HG02884 (cell line): ENCODE data around the gene UBIAD1.
"Not testable (repeated sequence)": the region's sequence is repeated elsewhere in the genome, so short reads cannot be mapped to it uniquely, and the experiment has no call there.

Experiments used
- ATAC-seq: cut with Tn5 transposase; IDR thresholded peaks from one replicate; pipeline ENCODE4 v1.9.1; 2021; ENCODE audit warnings: mild to moderate bottlenecking, moderate library complexity; ENCODE audit not compliant: unreplicated experiment

The UBIAD1 gene

DNA sequence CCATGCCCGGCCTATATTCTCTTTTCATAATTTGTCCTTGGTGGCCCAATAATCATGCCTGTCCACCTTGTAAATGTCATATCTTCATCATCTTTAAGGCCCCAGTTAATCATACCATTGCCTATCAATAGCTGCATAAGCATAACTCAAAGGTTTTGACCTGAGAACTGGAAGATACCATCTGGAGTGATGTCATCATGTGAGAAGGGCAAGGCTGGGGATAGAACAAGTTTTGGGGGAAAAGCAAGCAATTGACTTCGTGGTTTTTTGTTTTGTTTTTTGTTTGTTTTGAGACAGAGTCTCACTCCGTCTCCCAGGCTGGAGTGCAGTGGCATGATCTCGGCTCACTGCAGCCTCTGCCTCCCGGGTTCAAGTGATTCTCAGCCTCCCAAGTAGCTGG is 6.2 kb downstream of the UBIAD1 start:
- ATAC-seq = no peak

GRCh38 chr1:11279630-11280029 is 6.6 kb downstream of the UBIAD1 start:
- ATAC-seq = no peak

DNA sequence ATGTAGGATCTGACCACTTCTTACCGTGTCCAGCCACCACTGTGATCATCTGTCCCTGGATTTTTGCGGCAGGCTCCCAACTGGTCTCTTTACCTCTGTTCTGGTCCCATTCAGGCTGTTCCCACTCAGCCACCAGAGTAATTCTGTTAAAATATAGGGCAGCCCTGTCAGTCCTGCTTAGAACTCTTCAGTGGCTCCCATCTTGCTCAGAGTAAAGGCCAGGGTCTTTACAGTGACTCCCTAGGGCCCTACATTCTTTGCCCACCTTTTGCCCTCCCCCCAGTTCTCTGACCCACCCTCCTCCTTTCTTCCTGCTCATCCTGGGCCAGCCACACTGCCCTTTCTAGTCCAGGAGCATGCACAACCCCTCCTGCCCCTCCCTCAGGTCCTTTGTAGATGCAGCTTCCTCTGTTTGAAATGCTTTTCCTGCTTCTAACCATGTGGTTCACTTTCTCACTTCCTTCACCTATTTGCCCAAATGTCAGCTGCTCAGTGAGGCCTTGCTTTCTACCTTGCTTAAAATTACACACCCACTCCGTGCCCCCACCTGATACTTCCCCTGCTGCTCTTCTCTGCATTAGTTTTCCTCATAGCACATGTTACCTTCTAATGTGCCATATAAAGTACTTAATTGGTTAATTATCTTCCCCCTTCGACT is 7.8 kb downstream of the UBIAD1 start:
- ATAC-seq = no peak

DNA sequence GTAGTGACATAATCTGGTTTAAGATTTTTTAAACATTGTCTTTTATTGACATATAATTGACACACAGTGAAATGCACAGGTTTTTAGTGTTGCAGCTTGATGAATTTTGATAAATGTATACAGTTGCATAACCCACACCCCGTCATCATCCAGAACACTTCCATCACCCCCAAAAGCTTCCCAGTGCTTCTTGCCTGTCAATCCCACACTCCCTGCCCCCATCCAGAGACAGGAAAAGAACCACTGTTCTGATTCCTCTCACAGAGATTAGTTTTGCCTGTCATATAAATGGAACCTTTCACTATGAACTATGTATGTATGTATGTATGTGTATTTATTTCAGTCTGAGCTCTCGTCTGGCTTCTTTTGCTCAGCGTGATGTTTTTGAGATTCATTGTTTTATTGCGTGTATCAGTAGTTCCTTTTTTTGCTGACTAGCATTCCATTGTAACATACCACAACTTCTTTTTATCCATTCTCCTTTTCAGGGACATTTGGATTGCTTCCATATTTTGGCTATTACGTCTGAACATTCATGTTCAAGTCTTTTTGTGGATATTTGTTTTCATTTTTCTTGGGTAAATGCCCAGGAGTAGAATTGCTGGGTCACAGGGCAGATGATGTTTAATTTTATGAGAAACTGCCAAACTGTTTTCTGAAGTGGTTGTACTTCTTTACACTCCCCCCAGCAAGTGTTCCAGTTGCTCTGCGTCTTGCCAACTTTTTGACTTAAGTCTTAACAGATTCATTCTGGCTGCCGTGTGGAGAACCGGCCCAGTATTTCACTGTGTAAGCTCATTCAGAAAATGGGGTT is 8.7 kb downstream of the UBIAD1 start:
- ATAC-seq = no peak

- ATAC-seq = no peak
Measured at GRCh38 chr1:11283151-11283550, 10.2 kb downstream of the UBIAD1 start.

DNA sequence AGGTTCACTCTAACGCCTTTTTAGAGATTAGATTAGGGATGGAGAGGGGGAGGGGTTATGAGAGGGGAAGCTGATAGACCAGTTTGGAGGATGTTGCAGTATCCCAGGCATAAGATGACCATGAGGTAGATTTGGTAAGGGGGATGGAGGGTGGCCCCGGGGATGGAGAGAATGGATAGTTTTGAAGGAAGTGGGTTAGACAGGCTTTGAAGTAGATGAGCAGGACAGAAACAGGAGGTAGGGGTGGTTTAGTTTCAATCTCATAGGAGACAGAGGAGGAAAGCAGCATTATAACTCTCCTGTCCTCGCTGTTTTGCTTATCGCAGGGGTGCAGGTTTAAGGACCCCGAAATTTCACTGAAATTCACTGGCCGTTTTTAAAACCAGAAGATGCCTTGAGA is 11.8 kb downstream of the UBIAD1 start:
- no peak for ATAC-seq

DNA sequence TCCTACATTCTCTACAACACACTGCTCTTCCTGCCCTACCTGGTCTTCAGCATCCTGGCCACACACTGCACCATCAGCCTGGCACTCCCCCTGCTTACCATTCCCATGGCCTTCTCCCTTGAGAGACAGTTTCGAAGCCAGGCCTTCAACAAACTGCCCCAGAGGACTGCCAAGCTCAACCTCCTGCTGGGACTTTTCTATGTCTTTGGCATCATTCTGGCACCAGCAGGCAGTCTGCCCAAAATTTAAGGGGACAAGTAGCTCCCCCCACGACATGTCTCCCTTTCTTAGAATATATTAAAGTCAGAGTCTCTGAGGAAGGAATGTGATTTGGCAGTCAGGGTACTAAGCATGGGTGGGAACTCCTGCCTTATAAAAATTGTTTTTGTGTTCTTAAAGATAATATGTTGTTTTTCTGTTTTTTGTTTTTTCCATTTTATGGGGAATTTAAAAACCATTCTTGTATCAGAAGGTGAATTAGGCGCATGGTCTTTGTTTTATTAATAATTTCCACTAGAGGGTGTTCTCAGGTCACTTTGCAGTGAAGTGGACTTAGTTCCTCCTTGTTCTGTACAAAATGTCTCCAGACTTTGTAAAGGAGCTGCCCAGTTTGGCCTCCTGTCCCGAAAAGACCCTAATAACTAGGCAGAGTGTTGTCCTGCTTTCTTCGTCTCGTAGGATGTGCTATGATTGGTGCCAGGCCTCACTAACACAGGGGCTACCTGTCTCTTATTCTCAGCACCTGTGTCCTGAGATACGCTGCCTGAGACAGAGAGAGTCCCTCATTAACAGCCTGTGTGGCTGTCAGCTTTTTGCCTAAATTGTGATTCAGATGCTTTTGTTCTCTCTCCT is 13.1 kb downstream of the UBIAD1 start:
- ATAC-seq = no peak

DNA sequence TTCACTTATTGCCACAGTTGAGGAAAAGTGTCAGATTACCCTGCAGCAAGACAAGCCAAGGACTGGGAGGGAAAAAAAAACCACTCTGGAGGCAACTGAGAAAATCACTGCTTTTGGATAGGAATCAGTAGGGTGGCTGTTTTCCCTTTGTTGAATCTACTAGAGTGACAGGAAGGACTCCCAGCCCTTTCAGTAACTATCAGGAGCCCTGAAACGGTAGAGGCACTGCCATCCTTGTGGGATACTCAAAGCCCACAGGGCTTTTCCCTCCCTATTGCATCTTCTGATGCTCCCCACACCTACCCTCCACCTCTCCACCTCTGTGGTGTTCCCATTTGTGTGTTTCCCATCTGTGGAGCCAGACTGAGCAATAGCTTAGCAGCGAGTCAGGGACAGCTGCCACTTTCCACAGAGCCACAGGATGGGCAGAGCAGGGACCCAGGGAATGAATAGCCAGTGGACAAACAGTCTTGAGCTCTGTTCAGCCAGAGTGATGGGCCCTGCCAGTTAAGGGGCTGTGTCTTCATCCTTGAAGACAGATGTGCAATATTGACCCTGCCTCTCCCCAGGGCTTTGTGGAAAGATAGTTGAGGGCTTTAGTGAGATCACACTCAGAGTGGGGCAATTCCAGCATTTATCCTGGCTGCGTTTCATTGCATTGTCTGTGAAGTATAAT is 13.9 kb downstream of the UBIAD1 start:
- no peak for ATAC-seq

GRCh38 chr1:11289064-11289463 is 16.1 kb downstream of the UBIAD1 start:
- no peak for ATAC-seq

GRCh38 chr1:11291049-11291448 is 18.1 kb downstream of the UBIAD1 start:
- no peak for ATAC-seq

DNA sequence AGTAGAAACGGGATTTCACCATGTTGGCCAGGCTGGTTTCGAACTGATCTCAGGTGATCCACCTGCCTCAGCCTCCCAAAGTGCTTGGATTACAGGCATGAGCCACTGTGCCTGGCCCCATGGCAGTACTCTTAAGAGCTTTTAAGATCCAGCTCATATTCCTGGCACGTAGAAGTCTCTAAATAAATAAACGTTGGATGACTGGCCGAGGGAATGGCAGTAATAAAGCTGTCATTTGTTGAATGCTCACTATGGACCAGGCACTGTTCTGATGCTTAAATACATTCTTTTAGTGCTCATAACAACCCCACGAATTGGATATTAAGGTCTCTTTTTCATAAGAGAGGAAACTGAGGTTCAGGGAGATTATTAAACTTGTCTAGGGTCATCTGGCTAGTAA is 20.9 kb downstream of the UBIAD1 start:
- no peak for ATAC-seq

DNA sequence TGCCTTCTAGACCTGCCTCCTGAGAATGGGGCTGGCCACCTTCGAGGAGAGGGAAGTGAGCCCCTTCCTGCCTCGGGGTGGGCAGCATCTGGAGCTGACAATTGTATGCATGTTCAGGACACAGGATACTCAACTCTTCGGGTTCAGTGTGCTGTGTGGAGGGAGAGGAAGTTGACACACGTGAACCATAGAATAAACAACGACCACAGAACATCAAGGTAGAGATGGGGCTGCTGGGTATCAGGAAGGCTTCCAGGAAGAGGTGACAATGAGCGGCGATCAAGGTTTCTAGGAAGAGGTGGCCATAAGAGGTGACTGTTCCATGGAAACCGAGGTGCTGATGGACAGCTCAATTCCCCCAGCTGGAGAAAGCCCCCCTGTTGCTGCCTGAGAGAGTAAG is 22.0 kb downstream of the UBIAD1 start:
- no peak for ATAC-seq

GRCh38 chr1:11295905-11296304 is 22.9 kb downstream of the UBIAD1 start:
- no peak for ATAC-seq

GRCh38 chr1:11297774-11298173 is 24.8 kb downstream of the UBIAD1 start:
- ATAC-seq = not testable (repeated sequence)

DNA sequence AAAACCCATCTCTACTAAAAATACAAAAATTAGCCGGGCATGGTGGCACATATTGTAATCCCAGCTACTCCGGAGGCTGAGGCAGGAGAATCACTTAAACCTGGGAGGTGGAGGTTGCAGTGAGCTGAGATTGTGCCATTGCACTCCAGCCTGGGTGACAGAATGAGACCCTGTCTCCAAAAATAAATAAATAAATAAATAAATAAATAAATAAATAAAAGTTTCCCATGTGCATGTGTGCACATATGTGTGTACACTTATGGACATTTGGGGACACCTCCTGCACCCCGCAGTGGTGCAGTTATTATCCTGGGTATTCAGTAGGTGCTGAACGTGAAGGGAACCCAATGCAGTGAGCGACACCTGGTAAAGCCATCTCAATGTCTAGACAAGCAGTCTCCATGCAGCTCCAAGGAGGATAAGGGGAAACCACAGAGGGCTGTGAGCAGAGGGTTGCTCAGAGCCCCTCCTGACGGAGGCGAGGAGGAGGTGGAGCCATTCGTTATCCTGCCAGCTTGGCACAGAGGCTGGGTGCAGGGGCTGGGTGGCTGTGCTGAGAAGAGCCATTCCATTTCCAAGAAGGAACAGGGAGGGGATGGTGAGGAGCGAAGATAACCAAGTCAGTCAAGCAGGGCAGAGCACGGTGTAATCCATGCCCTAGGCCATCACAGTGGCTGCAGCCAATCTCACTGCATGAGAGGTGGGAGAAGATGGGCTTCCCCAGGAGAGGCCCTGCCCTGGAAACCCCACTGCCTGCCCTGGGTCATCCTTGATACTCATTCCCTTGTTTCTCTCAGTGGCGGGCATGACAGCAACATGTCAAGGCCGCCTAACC is 25.6 kb downstream of the UBIAD1 start:
- ATAC-seq = no peak

GRCh38 chr1:11299225-11299574 is 26.2 kb downstream of the UBIAD1 start:
- no peak for ATAC-seq

DNA sequence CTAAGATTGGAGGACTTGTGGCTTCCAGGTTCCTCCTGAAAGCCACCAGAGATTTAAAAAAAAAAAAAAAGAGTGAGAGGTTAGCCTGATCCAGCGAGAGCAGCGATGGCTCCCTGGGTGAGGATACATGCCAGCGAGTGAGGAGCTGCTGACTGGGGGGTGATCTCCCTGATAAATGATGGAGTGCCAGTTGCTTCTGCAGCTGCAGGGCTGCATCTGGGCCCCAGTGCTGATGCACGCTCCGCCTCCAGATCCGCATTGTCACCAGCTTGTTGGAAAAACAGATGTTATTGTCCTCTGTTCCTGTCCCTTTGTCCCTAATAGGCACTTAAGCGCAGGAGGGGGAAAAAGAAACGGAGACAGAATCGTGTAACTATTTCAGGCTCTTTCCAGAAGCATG is 28.6 kb downstream of the UBIAD1 start:
- ATAC-seq = no peak

DNA sequence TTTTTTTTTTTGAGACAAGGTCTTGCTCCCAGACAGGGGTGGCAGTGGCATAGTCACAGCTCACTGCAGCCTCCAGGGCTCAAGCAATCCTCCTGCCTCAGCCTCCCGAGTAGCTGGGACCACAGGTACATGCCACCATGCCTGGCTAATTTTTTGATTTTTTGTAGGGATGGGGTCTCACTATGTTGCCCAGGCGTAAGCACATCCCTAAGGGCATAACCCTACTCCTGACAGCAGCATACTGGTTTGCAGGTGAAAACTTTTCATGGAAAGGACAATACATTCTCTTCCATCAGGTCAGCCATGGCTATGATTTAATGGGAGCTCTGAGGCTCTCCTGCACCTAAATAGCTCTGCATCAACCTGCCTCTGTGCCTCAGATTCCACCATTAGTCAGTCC is 29.4 kb downstream of the UBIAD1 start:
- ATAC-seq = no peak

DNA sequence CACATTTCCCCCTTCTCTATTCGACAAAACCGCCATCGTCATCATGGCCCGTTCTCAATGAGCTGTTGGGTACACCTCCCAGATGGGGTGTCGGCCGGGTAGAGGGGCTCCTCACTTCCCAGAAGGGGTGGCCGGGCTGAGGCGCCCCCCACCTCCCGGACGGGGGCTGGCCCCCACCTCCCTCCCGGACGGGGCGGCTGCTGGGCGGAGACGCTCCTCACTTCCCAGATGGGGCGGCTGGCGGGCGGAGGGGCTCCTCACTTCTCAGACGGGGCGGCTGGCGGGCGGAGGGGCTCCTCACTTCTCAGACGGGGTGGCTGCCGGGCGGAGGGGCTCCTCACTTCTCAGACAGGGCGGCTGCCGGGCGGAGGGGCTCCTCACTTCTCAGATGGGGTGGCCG is 32.5 kb downstream of the UBIAD1 start:
- ATAC-seq = not testable (repeated sequence)

DNA sequence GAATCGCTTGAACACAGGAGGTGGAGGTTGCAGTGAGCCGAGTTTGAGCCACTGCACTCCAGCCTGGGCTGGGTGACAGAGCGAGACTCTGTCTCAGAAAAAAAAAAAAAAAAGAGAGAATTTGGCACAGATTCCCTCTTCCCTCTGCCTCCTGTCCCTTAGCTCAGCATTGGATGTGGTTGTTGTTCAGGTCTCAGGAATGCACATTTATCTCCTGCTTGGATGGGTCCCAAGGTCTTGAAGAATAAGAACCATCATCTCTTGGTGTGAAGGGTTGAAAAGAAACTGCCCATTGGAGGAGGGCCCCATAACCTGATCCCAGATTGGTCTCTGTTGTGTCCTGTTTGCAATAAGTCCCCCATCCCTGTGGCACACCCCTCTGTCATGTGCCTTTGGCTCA is 34.9 kb downstream of the UBIAD1 start:
- ATAC-seq = no peak
